ENCODE data around the gene CDH22. TPM values are rescaled to one million over a fixed set of nuclear protein-coding genes. Genes with fewer than 3 reads are reported as not detected.

The CDH22 gene
- total and polyA plus RNA-seq, 2 donors (not counting 1 experiment from before 2014, with no cell fraction given), result not detected

DNA sequence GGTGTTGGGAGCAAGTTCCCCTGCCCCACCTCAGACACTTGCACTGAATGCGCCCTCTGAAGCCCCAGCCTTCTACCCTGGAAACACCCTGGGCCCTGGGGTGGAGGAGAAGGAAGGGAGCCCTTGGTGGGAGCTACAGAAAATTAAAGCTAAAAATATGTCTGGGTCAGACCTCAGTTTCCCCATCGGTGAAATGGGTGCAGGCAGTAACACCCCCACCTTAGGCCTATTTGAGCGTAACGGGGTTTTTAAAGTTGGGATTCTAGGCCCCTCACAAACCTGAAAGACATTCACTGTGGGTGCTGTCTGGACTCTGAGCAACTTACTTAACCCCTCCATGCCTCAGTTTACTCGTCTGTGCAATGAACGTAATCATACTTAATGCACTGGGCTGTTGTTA is 19.3 kb upstream of the CDH22 start:
- intact Hi-C loops (cut with micrococcal nuclease), result no loop called here
- no peak for TF ChIP-seq EZH2 (IDR thresholded peaks at IDR 0.05; ENCODE audit: borderline replicate concordance, insufficient read depth, low read depth, low read length, poor library complexity, severe bottlenecking)
- TF ChIP-seq, protein P1, sequence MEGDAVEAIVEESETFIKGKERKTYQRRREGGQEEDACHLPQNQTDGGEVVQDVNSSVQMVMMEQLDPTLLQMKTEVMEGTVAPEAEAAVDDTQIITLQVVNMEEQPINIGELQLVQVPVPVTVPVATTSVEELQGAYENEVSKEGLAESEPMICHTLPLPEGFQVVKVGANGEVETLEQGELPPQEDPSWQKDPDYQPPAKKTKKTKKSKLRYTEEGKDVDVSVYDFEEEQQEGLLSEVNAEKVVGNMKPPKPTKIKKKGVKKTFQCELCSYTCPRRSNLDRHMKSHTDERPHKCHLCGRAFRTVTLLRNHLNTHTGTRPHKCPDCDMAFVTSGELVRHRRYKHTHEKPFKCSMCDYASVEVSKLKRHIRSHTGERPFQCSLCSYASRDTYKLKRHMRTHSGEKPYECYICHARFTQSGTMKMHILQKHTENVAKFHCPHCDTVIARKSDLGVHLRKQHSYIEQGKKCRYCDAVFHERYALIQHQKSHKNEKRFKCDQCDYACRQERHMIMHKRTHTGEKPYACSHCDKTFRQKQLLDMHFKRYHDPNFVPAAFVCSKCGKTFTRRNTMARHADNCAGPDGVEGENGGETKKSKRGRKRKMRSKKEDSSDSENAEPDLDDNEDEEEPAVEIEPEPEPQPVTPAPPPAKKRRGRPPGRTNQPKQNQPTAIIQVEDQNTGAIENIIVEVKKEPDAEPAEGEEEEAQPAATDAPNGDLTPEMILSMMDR (IDR thresholded peaks at IDR 0.05), result no peak
- Mint-ChIP-seq H3K9me3 (ENCODE audit: insufficient read depth) (no peaks in the 10 kb centered on the region), H3K27ac (no peak overlapping the region), H3K27me3 (peaks cover 30% of the 10 kb centered on the region), H3K4me3 (no peak overlapping the region), H3K4me1 (no peaks in the 10 kb centered on the region)
- H3K27ac ChIP-seq (ENCODE audit: low read length in 2 of 2), result no peak overlapping the region
- ChIA-PET POLR2A (no interaction called here), CTCF (interaction anchor here (2.0 kb wide), 1 partner anchor 22 kb away, joined by 9 read pairs; no protein-coding TSS in a partner anchor)
- H3K79me2 ChIP-seq (ENCODE audit: control insufficient read depth, insufficient read depth, low read length), result no peaks in the 10 kb centered on the region
- H3K9me3 ChIP-seq (ENCODE audit: control extremely low read depth in 1 of 3, control insufficient read depth in 2 of 3, insufficient read depth in 1 of 3, low read length in 2 of 3), result no peaks in the 10 kb centered on the region
- no peak overlapping the region for H3K4me3 ChIP-seq (ENCODE audit: control extremely low read depth in 1 of 5, extremely low read depth in 1 of 5, insufficient read depth in 1 of 5, low read depth in 2 of 5, low read length in 4 of 5)
- H3K9ac ChIP-seq (ENCODE audit: low read length), result no peak overlapping the region
- no peak overlapping the region for H2AFZ ChIP-seq (ENCODE audit: insufficient read depth, low read depth, low read length, poor library complexity, severe bottlenecking)
- no peaks in the 10 kb centered on the region for H3K36me3 ChIP-seq (replicated peaks in 1 of 2; ENCODE audit: control extremely low read depth in 1 of 2, control insufficient read depth in 1 of 2, extremely low read depth in 1 of 2, insufficient read depth in 2 of 2, low read length in 1 of 2)
- DNase-seq (no peak), ATAC-seq (ENCODE audit: low read depth) (no peak)
- H3K4me1 ChIP-seq (ENCODE audit: control insufficient read depth in 2 of 2, insufficient read depth in 2 of 2, low read length in 2 of 2), result peaks cover 0 to 5% of the 10 kb centered on the region in 2 donors
- WGBS (ENCODE audit: insufficient coverage), result 100% methylated on average over 3 of the region's 6 CpGs
- no peak overlapping the region for H3K4me2 ChIP-seq (replicated peaks; ENCODE audit: low read depth, low read length, poor library complexity, severe bottlenecking)
- no peaks in the 10 kb centered on the region for H4K20me1 ChIP-seq (ENCODE audit: control insufficient read depth, insufficient read depth, low read length, poor library complexity, severe bottlenecking)
- peaks cover 0 to 23% (median 0%) of the 10 kb centered on the region in 4 experiments for H3K27me3 ChIP-seq (replicated peaks in 1 of 4; ENCODE audit: control extremely low read depth in 1 of 4, control insufficient read depth in 3 of 4, insufficient read depth in 4 of 4, low read length in 3 of 4)

DNA sequence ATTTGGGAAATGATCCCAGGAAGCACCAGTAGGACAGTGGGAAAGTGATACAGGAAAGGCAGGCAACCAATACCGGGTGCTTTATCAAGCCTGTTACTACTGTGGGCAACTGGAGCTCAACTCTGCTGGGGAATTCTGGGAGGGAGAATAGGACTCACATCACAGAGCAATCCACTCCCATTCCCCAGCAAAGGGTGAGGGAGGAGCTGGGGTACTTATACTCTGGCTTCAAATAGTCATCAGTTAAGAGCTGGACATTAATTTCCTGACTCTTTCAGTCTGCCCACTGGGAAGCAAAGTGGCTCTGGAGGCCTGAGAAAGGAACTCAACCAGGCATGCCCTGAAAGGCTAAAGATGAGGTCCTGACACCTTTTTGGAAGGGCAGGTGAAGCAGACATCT is 17.5 kb upstream of the CDH22 start:
- no peak for ATAC-seq (ENCODE audit: low read depth)
- POLR2A ChIA-PET, result no interaction called here
- Histone ChIP-seq H3K4me1 (ENCODE audit: control insufficient read depth in 2 of 2, insufficient read depth in 2 of 2, low read length in 2 of 2) (peaks cover 0 to 5% of the 10 kb centered on the region in 2 donors), H3K9ac (ENCODE audit: low read length) (no peak overlapping the region), H2AFZ (ENCODE audit: insufficient read depth, low read depth, low read length, poor library complexity, severe bottlenecking) (no peak overlapping the region), H3K9me3 (ENCODE audit: control extremely low read depth in 1 of 3, control insufficient read depth in 2 of 3, insufficient read depth in 1 of 3, low read length in 2 of 3) (no peaks in the 10 kb centered on the region), H3K79me2 (ENCODE audit: control insufficient read depth, insufficient read depth, low read length) (no peaks in the 10 kb centered on the region), H3K4me3 (ENCODE audit: control extremely low read depth in 1 of 5, extremely low read depth in 1 of 5, insufficient read depth in 1 of 5, low read depth in 2 of 5, low read length in 4 of 5) (no peak overlapping the region), H3K36me3 (replicated peaks in 1 of 2; ENCODE audit: control extremely low read depth in 1 of 2, control insufficient read depth in 1 of 2, extremely low read depth in 1 of 2, insufficient read depth in 2 of 2, low read length in 1 of 2) (no peaks in the 10 kb centered on the region), H3K4me2 (replicated peaks; ENCODE audit: low read depth, low read length, poor library complexity, severe bottlenecking) (no peak overlapping the region), H4K20me1 (ENCODE audit: control insufficient read depth, insufficient read depth, low read length, poor library complexity, severe bottlenecking) (no peaks in the 10 kb centered on the region), H3K27ac (ENCODE audit: low read length in 2 of 2) (no peak overlapping the region), H3K27me3 (replicated peaks in 1 of 4; ENCODE audit: control extremely low read depth in 1 of 4, control insufficient read depth in 3 of 4, insufficient read depth in 4 of 4, low read length in 3 of 4) (peaks cover 0 to 26% (median 0%) of the 10 kb centered on the region in 4 experiments)
- Mint-ChIP-seq H3K9me3 (ENCODE audit: insufficient read depth) (no peaks in the 10 kb centered on the region), H3K27ac (no peak overlapping the region), H3K4me3 (no peak overlapping the region), H3K27me3 (peaks cover 42% of the 10 kb centered on the region), H3K4me1 (no peaks in the 10 kb centered on the region)
- DNase-seq, result no peak
- intact Hi-C loops (cut with micrococcal nuclease), result no loop called here
- no peak for TF ChIP-seq EZH2 (IDR thresholded peaks at IDR 0.05; ENCODE audit: borderline replicate concordance, insufficient read depth, low read depth, low read length, poor library complexity, severe bottlenecking)
- TF ChIP-seq, protein P1 (IDR thresholded peaks at IDR 0.05), result no peak
- WGBS (ENCODE audit: insufficient coverage), result no CpG with 5 or more reads among the region's 1 CpG
- CTCF ChIA-PET, result interaction anchor here (1.4 to 2.0 kb wide), 2 partner anchors 21 to 303 kb away, joined by 3 to 9 read pairs; no protein-coding TSS in a partner anchor
